A549 (cell line): ENCODE results near the gene NOL9.

ENCODE experiments used
- EP300 ChIP-seq, 2 experiments: fragments of >200 bp; sonication (Bioruptor Twin); formaldehyde crosslinking; IDR thresholded peaks; 2 replicates in 1 of 2; 3 replicates in 1 of 2; pipeline ENCODE4 v1.6.1; 2016 to 2017
- HOXB13 ChIP-seq: fragments of 250-450 bp; sonication (Bioruptor Pico); IDR thresholded peaks from 2 replicates; pipeline ENCODE4 v1.5.0; 2020; ENCODE audit warnings: low read depth, mild to moderate bottlenecking, moderate library complexity
- KDM1A ChIP-seq: fragments of 200-600 bp; sonication (generic); IDR thresholded peaks from 2 replicates; pipeline ENCODE4 v1.6.1; 2016; ENCODE audit warnings: low read depth, mild to moderate bottlenecking
- MAZ ChIP-seq: fragments of 150-350 bp; IDR thresholded peaks from 2 replicates; pipeline ENCODE4 v1.6.1; 2014; ENCODE audit warnings: antibody characterized with exemption, low read depth, low read length, borderline replicate concordance
- NR3C1 ChIP-seq: fragments of >200 bp; sonication (Bioruptor Twin); formaldehyde crosslinking; IDR thresholded peaks from 3 replicates; pipeline ENCODE4 v1.6.1; 2017
- POLR2A ChIP-seq: IDR thresholded peaks from 2 replicates; pipeline ENCODE4 v1.6.1; 2012; ENCODE audit warnings: mild to moderate bottlenecking, low read length
- POLR2AphosphoS2 ChIP-seq: conservative IDR thresholded peaks from 2 replicates; pipeline ENCODE4 v1.6.1; 2012; ENCODE audit warnings: low read length, improper control_type of control experiment, inconsistent platforms
- SREBF2 ChIP-seq: fragments of 450-650 bp; IDR thresholded peaks from 2 replicates; pipeline ENCODE4 v1.6.1; 2014; ENCODE audit warnings: mild to moderate bottlenecking, moderate library complexity
- ZNF302 ChIP-seq: fragments of 250-450 bp; sonication (Bioruptor Pico); IDR thresholded peaks from 2 replicates; pipeline ENCODE4 v1.9.0; 2021; ENCODE audit warnings: inconsistent platforms, mild to moderate bottlenecking, moderate library complexity
- TF ChIP-seq, protein P1 (sequence below): fragments of >200 bp; sonication (Bioruptor Twin); formaldehyde crosslinking; IDR thresholded peaks from 3 replicates; pipeline ENCODE4 v1.5.1; 2016
- TF ChIP-seq, protein P2 (sequence below): IDR thresholded peaks from 2 replicates; pipeline ENCODE4 v1.6.1; 2012
- TF ChIP-seq, protein P3 (sequence below): IDR thresholded peaks from 2 replicates; pipeline ENCODE4 v1.6.1; 2012
- TF ChIP-seq, protein P4 (sequence below): fragments of 200-600 bp; sonication (generic); IDR thresholded peaks from 2 replicates; pipeline ENCODE4 v1.6.1; 2016; ENCODE audit warnings: antibody characterized with exemption, mild to moderate bottlenecking, moderate library complexity

DNA sequence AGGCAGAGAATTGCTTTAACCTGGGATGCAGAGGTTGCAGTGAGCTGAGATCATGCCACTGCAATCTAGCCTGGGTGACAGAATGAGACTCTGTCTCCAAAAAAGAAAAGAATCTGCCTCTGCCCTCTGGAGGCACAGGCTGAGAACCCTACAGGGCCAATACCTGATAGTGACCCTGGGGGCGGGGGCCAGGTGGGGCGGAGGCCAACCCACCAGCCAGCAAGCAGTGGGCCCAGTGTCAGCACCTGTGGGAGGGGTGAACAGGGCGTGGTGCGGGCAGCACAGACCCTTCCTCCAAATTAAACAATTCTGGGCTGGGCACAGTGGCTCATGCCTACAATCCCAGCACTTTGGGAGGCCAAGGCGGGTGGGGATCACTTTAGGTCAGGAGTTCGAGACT lies 43.8 kb downstream of the NOL9 start:
- no peak for TF ChIP-seq POLR2AphosphoS2
- TF ChIP-seq, protein P1, sequence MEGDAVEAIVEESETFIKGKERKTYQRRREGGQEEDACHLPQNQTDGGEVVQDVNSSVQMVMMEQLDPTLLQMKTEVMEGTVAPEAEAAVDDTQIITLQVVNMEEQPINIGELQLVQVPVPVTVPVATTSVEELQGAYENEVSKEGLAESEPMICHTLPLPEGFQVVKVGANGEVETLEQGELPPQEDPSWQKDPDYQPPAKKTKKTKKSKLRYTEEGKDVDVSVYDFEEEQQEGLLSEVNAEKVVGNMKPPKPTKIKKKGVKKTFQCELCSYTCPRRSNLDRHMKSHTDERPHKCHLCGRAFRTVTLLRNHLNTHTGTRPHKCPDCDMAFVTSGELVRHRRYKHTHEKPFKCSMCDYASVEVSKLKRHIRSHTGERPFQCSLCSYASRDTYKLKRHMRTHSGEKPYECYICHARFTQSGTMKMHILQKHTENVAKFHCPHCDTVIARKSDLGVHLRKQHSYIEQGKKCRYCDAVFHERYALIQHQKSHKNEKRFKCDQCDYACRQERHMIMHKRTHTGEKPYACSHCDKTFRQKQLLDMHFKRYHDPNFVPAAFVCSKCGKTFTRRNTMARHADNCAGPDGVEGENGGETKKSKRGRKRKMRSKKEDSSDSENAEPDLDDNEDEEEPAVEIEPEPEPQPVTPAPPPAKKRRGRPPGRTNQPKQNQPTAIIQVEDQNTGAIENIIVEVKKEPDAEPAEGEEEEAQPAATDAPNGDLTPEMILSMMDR, result no peak
- TF ChIP-seq MAZ, result no peak
- TF ChIP-seq NR3C1, result no peak
- TF ChIP-seq KDM1A, result no peak
- TF ChIP-seq HOXB13 (CRISPR knock-in tag), result no peak
- TF ChIP-seq, protein P2, sequence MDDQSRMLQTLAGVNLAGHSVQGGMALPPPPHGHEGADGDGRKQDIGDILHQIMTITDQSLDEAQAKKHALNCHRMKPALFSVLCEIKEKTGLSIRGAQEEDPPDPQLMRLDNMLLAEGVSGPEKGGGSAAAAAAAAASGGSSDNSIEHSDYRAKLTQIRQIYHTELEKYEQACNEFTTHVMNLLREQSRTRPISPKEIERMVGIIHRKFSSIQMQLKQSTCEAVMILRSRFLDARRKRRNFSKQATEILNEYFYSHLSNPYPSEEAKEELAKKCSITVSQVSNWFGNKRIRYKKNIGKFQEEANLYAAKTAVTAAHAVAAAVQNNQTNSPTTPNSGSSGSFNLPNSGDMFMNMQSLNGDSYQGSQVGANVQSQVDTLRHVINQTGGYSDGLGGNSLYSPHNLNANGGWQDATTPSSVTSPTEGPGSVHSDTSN, result no peak
- TF ChIP-seq ZNF302 (CRISPR knock-in tag), result no peak
- no peak for TF ChIP-seq POLR2A
- no peak for TF ChIP-seq SREBF2
- TF ChIP-seq, protein P3, sequence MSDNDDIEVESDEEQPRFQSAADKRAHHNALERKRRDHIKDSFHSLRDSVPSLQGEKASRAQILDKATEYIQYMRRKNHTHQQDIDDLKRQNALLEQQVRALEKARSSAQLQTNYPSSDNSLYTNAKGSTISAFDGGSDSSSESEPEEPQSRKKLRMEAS, result no peak
- TF ChIP-seq, protein P4, sequence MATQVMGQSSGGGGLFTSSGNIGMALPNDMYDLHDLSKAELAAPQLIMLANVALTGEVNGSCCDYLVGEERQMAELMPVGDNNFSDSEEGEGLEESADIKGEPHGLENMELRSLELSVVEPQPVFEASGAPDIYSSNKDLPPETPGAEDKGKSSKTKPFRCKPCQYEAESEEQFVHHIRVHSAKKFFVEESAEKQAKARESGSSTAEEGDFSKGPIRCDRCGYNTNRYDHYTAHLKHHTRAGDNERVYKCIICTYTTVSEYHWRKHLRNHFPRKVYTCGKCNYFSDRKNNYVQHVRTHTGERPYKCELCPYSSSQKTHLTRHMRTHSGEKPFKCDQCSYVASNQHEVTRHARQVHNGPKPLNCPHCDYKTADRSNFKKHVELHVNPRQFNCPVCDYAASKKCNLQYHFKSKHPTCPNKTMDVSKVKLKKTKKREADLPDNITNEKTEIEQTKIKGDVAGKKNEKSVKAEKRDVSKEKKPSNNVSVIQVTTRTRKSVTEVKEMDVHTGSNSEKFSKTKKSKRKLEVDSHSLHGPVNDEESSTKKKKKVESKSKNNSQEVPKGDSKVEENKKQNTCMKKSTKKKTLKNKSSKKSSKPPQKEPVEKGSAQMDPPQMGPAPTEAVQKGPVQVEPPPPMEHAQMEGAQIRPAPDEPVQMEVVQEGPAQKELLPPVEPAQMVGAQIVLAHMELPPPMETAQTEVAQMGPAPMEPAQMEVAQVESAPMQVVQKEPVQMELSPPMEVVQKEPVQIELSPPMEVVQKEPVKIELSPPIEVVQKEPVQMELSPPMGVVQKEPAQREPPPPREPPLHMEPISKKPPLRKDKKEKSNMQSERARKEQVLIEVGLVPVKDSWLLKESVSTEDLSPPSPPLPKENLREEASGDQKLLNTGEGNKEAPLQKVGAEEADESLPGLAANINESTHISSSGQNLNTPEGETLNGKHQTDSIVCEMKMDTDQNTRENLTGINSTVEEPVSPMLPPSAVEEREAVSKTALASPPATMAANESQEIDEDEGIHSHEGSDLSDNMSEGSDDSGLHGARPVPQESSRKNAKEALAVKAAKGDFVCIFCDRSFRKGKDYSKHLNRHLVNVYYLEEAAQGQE, result no peak
- TF ChIP-seq EP300 (IDR thresholded peaks at IDR 0.05), result no peak
